ENCODE measurements around the gene NOTCH3.

The NOTCH3 gene

GRCh38 chr19:15235781-15236180 is 35.0 kb upstream of the NOTCH3 start:
- DNase-seq = no peak

GRCh38 chr19:15234431-15235130 is 33.8 kb upstream of the NOTCH3 start:
- no peak for DNase-seq

GRCh38 chr19:15231271-15231670 is 30.5 kb upstream of the NOTCH3 start:
- no peak for DNase-seq

- DNase-seq = no peak
Observed at GRCh38 chr19:15227261-15227660, 26.5 kb upstream of the NOTCH3 start.

- no peak for DNase-seq
Observed at GRCh38 chr19:15225760-15226159, 25.0 kb upstream of the NOTCH3 start.

GRCh38 chr19:15223649-15224361 is 23.0 kb upstream of the NOTCH3 start:
- no peak for DNase-seq

GRCh38 chr19:15222738-15223648 is 22.2 kb upstream of the NOTCH3 start:
- peak; percentile 78 for DNase-seq

GRCh38 chr19:15220833-15221232 is 20.0 kb upstream of the NOTCH3 start:
- DNase-seq = no peak

- DNase-seq = no peak
Observed at GRCh38 chr19:15218501-15218900, 17.7 kb upstream of the NOTCH3 start.

GRCh38 chr19:15216363-15216762 is 15.6 kb upstream of the NOTCH3 start:
- DNase-seq = no peak

- no peak for DNase-seq
Observed at GRCh38 chr19:15213715-15214381, 13.1 kb upstream of the NOTCH3 start.

- DNase-seq = no peak
Observed at GRCh38 chr19:15212711-15213110, 11.9 kb upstream of the NOTCH3 start.

- peak; percentile 41 for DNase-seq
Observed at GRCh38 chr19:15210323-15210781, 9.6 kb upstream of the NOTCH3 start.

GRCh38 chr19:15201374-15202023 is 704 bp upstream of the NOTCH3 start:
- no peak for DNase-seq

GRCh38 chr19:15199661-15200552 is 888 bp downstream of the NOTCH3 start:
- no peak for DNase-seq

GRCh38 chr19:15198951-15199660 is 1.7 kb downstream of the NOTCH3 start:
- DNase-seq = no peak

- DNase-seq = no peak
Observed at GRCh38 chr19:15197942-15198341, 2.9 kb downstream of the NOTCH3 start.

- DNase-seq = no peak
Observed at GRCh38 chr19:15197275-15197941, 3.4 kb downstream of the NOTCH3 start.

GRCh38 chr19:15196360-15197005 is 4.3 kb downstream of the NOTCH3 start:
- no peak for DNase-seq

Data from GOT3 (cell line).